GM19099 (cell line): ENCODE results near the gene SPATA31A7.
"Not testable (repeated sequence)": the region's sequence is repeated elsewhere in the genome, so short reads cannot be mapped to it uniquely, and the experiment has no call there.

Source experiments
- POLR2A ChIP-seq: IDR thresholded peaks from 3 replicates; pipeline ENCODE4 v1.6.1; 2011; ENCODE audit warnings: low read depth; ENCODE audit not compliant: insufficient read length; ENCODE audit errors: extremely low read depth

SPATA31A7 gene

GRCh38 chr9:61189736-61190135 lies at the start of gene SPATA31A7:
SPATA31A7 (plus strand) TSS chr9:61190036; CDS start chr9:61190065, 29 bp downstream.
- TF ChIP-seq POLR2A, result not testable (repeated sequence)
